ENCODE data around the gene ROBO2.

Gene ROBO2

DNA sequence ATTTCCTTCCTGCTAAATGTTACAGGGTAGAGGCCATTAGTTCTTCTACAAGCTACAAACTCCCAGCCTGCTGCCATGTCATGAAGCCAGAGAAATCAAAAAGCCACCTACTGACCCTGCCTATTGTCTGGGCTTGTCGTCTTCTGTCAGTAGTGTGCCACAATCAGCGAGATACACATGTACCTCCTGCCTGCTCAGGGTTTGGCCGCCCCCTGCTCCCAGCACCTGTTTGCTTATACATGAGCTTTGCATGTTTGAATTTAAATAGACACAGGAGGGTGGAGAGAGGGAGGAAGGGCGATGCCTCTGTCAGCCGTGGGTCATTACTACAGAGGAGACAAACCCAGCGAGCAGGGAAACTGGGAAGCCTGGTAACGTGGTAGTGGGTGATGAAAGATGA lies 106.1 kb downstream of the ROBO2 start:
- Histone ChIP-seq H3K36me3 (ENCODE audit: control insufficient read depth, insufficient read depth, low read length) (no peaks in the 10 kb centered on the region), H3K4me3 (replicated peaks; ENCODE audit: low read depth, low read length) (no peak overlapping the region), H3K27me3 (replicated peaks; ENCODE audit: control insufficient read depth, insufficient read depth, low read length) (no peaks in the 10 kb centered on the region)
- no peak for DNase-seq (ENCODE audit: extremely low read depth, insufficient read length)
- TF ChIP-seq, protein P1, sequence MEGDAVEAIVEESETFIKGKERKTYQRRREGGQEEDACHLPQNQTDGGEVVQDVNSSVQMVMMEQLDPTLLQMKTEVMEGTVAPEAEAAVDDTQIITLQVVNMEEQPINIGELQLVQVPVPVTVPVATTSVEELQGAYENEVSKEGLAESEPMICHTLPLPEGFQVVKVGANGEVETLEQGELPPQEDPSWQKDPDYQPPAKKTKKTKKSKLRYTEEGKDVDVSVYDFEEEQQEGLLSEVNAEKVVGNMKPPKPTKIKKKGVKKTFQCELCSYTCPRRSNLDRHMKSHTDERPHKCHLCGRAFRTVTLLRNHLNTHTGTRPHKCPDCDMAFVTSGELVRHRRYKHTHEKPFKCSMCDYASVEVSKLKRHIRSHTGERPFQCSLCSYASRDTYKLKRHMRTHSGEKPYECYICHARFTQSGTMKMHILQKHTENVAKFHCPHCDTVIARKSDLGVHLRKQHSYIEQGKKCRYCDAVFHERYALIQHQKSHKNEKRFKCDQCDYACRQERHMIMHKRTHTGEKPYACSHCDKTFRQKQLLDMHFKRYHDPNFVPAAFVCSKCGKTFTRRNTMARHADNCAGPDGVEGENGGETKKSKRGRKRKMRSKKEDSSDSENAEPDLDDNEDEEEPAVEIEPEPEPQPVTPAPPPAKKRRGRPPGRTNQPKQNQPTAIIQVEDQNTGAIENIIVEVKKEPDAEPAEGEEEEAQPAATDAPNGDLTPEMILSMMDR (IDR thresholded peaks at IDR 0.05; ENCODE audit: insufficient read depth, low read length, poor library complexity, severe bottlenecking): no peak

DNA sequence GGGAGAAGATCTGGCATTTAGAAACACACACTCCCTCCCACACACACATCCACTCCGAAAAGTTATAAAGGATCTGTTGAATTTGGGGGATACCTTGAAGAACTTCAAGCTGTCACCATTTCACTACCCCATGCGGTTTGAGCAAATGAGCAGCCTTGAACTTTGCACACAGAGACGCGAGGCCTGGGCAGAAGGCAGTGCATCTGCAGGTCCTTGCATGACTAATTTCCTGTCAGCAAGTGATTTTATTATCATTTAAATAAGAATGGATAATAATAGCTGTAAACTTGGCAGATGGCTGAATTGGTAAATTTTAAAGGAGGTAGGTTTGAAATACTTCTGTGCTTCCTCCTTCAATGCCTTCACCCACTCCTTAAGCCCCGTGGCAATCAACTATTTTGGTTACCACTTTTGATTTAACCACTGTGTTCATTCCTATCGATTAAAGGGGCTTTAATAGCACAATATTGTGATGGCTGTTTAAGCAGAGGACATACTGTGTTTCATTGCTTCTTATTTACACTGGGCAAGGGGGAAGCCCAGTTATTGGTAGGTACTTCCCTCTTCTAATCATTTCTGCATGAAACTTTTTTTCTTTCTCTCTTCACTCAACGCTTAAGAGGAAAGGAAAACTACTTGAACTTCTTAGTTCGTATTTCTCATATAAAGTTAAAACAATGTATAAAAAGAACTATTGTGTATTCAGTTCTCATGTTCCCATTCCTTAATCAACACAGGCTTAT lies 108.1 kb downstream of the ROBO2 start:
- no peak for DNase-seq (ENCODE audit: extremely low read depth, insufficient read length)
- no peak overlapping the region for H3K4me3 ChIP-seq (replicated peaks; ENCODE audit: low read depth, low read length)
- TF ChIP-seq, protein P1 (IDR thresholded peaks at IDR 0.05; ENCODE audit: insufficient read depth, low read length, poor library complexity, severe bottlenecking): no peak
- no peaks in the 10 kb centered on the region for H3K27me3 ChIP-seq (replicated peaks; ENCODE audit: control insufficient read depth, insufficient read depth, low read length)
- no peaks in the 10 kb centered on the region for H3K36me3 ChIP-seq (ENCODE audit: control insufficient read depth, insufficient read depth, low read length)

DNA sequence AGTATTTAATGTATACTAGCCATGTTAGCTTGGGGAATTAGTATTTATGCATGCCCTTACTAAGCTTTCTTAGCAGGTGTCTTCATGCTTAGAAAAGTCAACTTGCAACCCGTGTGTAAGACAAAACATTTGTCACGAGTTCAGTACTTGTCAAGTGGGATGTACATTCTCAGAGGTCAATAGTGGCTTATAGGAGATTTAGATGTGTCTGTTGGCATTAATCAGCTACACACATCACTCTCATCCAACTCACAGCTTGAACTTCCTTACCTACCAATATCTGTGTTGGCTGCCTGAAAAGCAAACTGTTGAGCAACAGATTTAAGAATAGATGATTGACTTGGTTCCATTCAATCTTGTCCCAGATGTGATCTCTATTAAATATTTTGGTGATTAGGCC lies 109.5 kb downstream of the ROBO2 start:
- no peak for DNase-seq (ENCODE audit: extremely low read depth, insufficient read length)
- no peaks in the 10 kb centered on the region for H3K36me3 ChIP-seq (ENCODE audit: control insufficient read depth, insufficient read depth, low read length)
- H3K4me3 ChIP-seq (replicated peaks; ENCODE audit: low read depth, low read length): no peak overlapping the region
- no peaks in the 10 kb centered on the region for H3K27me3 ChIP-seq (replicated peaks; ENCODE audit: control insufficient read depth, insufficient read depth, low read length)
- TF ChIP-seq, protein P1 (IDR thresholded peaks at IDR 0.05; ENCODE audit: insufficient read depth, low read length, poor library complexity, severe bottlenecking): no peak

DNA sequence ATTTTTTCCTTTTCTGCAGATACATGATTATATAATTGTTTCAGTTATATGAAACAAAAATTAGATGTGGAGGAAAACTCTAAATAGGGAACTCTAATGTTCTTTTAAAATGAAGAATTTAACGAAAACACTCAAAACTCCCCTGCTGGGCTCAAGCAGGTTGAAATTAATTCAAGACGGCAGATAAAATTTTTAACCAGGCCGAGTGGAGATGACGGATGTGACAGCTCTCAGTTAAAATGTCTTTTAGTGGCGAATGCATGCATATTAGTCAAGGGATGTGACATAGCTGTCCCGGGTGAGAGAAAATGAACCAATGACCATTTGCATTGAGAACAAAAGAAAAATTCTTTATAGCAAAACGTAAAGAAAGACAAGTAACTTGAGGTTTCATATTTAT lies 110.1 kb downstream of the ROBO2 start:
- H3K36me3 ChIP-seq (ENCODE audit: control insufficient read depth, insufficient read depth, low read length): no peaks in the 10 kb centered on the region
- TF ChIP-seq, protein P1 (IDR thresholded peaks at IDR 0.05; ENCODE audit: insufficient read depth, low read length, poor library complexity, severe bottlenecking): no peak
- H3K27me3 ChIP-seq (replicated peaks; ENCODE audit: control insufficient read depth, insufficient read depth, low read length): no peaks in the 10 kb centered on the region
- no peak overlapping the region for H3K4me3 ChIP-seq (replicated peaks; ENCODE audit: low read depth, low read length)
- DNase-seq (ENCODE audit: extremely low read depth, insufficient read length): no peak

DNA sequence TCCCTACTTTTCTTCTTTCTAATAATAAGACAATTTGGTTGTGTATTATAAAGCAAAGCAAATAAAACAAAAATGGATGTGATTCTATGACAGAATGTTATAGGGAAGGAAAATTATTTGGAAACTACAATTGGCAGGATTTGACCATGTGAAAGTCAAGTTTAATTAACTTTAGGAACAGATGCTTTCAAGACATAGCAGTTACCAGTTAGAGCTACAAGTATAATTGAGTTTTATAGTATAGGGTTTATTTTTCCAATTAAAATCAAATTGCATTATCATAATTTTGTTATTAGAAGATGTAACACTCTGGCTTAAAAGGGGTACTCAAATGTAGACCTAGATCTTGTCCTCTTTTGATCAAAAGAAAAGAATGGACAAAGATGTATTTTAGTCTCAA lies 110.9 kb downstream of the ROBO2 start:
- Histone ChIP-seq H3K4me3 (replicated peaks; ENCODE audit: low read depth, low read length) (no peak overlapping the region), H3K27me3 (replicated peaks; ENCODE audit: control insufficient read depth, insufficient read depth, low read length) (no peaks in the 10 kb centered on the region), H3K36me3 (ENCODE audit: control insufficient read depth, insufficient read depth, low read length) (no peaks in the 10 kb centered on the region)
- TF ChIP-seq, protein P1 (IDR thresholded peaks at IDR 0.05; ENCODE audit: insufficient read depth, low read length, poor library complexity, severe bottlenecking): no peak
- no peak for DNase-seq (ENCODE audit: extremely low read depth, insufficient read length)
